ENCODE results near the gene WIPF3.
"Not testable (repeated sequence)": the region's sequence is repeated elsewhere in the genome, so short reads cannot be mapped to it uniquely, and the experiment has no call there.

WIPF3 gene

DNA sequence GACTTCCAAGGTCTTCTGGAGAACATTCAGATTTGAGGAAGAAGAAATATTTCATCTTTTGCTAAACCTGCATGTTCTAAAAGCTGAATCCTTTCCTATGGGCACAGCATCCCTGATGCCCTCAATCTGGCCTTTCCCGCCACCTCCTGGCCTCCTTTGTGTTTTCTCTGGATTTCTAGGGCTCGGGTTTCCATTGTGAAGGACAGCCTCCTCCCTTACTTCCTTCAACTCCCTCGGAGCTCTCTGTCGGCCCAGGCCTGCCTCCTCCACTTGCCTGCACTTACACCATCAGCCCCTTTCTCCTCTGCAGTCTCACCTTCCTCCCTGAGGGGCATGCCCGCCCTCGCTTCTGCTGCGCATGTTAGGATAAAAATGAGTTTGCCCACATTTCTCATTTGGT lies 75.4 kb downstream of the WIPF3 start:
- no peak for DNase-seq (ENCODE audit: low spot score)

DNA sequence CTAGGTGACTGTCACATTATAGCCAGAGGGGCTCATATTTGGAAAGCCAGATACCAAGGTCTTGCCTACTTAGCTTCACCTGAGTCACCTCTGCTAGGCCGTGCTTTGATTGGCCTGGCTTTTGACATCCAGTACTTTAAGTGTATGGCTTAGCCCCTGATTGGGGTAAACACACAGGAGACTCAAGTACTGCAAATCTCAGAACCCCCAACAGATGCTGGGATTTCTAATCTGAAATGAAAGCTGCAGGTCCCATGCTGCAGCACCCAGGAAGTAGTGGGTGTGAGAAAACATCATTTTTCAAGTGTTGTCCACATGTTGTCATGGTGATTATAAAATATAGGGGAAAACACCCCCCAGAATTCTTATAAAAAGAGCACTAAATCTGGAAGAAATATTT lies 76.2 kb downstream of the WIPF3 start:
- no peak for DNase-seq (ENCODE audit: low spot score)

DNA sequence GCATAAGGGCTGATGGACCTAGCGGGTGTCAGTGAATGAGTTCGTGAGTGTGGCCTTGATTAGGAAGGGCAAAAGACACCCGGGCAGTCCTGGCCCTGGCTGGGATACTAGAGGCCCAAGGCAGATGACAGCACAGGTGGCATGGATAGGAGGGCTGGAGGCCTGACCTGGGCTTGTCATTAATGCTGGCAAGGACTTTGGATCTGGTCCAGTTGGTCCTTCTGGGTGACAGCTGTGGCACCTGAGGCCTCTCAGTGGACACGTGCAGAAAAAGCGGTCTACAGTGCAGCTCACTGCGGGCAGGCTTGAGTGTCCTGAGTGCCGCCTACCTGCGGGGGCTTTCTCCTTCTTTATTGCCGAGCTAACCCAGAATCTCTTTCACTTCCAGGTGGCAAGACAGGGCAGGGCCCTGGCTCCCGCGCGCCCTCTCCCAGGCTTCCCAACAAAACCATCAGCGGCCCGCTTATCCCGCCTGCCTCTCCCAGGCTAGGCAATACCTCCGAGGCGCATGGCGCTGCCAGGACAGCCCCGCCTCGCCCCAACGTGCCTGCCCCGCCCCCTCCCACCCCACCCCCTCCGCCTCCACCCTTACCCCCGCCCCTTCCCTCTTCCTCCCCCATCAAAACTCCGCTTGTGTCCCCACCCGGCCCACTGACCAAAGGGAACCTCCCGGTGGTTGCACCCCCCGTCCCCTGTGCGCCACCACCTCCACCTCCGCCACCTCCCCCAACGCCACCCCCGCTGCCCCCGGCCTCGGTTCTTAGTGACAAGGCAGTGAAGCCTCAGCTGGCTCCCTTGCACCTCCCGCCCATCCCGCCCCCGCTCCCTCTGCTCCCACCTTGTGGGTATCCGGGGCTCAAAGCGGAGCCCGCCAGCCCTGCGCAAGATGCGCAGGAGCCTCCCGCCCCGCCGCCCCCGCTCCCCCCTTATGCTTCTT lies 77.4 kb downstream of the WIPF3 start:
- DNase-seq (ENCODE audit: low spot score): no peak

DNA sequence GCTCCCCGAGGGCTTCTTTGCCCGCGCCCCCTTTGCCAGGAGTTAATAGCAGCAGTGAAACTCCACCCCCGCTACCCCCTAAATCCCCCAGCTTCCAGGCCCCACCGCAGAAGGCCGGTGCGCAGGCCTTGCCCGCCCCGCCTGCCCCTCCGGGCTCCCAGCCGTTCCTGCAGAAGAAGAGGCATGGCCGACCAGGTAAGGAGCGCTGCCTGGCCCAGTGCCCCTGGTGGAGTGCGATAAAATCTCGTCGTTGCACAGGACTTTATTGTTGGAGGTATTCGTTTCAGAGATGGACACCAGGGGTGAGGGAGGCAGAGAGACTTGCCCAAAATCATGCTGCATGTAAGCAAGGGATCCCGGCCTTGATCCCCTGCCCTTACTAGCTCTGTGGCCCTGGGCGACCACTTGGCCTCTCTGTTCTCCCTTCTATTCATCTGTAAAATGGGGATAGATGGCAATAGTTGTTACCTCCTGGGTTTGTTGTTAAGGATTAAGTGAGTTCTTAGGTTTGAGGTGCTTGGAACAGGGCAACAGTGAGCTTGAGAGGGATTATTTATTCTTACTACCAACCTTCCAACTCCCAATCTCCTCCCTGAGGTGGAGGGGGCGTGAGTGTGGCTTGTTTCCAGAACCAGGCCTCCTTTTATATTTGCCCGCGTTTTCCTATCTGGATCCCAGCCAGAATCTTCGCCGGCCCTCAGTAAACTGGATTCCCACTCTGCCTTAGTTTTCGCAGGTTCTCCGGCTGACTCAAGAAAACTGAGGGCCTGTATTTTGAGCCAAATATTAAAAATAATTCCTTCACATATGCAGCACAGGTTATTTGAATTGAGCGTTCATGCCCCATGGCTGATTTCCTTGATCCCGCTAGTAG lies 78.3 kb downstream of the WIPF3 start:
- no peak for DNase-seq (ENCODE audit: low spot score)

DNA sequence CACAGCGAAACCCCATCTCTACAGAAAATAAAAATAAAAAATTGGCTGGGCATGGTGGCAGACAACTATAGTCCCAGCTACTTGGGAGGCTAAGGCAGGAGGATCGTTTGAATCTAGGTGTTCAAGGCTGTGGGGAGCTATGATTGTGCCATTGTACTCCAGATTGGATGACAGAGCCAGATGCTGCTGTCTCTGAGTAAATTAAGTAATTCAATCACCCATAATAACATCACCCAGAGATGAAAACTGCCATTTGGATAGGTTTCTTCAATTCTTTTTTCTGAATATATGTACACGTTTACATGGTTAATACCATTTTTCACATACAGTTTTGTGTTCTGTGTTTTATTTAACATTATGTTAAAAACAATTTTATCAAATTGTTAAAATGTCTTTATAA lies 79.3 kb downstream of the WIPF3 start:
- no peak for DNase-seq (ENCODE audit: low spot score)

DNA sequence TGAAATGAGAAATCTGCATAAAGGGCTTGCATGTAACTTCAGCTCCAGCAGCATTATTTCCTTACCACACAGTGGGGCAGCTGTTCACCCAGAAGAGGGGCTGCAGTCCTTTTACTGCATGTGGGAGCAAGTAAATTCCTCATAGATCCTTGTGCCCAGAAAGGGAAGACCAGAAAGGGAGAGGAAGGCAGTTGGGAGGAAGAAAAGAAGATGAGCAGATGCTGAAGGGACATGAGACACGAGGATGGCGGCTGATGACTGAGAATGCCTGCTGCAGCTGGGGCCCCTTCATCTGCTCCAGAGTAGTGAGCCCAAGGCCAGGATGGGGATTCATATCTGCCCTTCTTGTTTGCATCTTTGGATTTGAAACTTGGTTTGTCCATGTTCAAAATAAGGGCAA lies 80.5 kb downstream of the WIPF3 start:
- DNase-seq (ENCODE audit: low spot score): no peak

DNA sequence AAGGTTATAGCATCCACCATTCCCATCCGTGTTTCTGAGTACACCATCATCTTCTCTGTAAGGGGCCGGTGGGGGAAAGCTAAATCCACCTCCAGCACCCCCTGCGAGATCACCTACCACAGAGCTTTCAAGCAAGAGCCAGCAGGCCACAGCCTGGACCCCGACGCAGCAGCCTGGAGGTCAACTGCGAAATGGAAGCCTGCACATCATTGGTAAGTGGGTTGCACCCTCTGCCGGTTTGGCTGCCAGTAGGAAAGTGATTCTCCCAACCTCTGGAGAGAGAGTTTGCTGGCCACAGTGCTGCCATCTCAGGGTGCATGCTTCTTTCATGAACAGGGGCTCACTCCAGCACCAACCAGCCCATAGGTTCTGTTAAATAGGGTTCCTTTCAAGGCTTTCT lies 81.7 kb downstream of the WIPF3 start:
- DNase-seq (ENCODE audit: low spot score): no peak

DNA sequence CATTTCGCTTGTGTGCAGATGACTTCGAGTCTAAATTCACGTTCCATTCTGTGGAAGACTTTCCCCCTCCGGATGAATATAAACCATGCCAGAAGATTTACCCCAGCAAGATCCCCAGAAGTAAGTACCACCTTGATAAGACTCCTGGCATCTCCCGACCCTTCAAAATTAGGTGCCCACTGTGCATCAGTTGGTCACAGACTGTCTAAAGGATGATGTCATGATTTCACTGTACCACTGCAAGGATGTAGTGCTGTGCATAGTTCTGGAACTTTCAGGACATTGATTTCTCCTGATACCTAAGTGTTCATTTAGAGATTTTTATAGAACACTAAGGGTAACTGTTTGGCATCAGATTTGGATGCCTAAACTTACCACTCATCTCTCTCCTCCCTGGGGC lies 83.0 kb downstream of the WIPF3 start:
- no peak for DNase-seq (ENCODE audit: low spot score)

DNA sequence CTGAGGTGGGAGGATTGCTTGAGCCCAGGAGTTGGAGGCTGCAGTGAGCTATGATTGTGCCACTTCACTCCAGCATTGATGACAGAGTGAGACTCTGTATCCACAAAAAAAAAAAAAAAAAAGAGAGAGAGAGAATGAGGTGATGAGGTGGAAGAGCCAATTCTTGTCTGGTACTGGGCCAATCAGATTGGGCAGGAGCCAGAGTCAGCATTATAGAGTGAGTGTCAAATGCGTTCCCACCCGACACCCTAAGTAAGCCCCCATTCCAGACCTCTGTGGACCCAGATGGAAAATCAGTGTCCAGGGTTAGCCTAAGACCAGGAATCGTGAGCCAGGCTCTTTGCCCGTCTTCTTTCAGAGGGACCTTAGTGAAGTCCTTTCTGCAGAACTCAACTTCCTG lies 83.9 kb downstream of the WIPF3 start:
- no peak for DNase-seq (ENCODE audit: low spot score)

DNA sequence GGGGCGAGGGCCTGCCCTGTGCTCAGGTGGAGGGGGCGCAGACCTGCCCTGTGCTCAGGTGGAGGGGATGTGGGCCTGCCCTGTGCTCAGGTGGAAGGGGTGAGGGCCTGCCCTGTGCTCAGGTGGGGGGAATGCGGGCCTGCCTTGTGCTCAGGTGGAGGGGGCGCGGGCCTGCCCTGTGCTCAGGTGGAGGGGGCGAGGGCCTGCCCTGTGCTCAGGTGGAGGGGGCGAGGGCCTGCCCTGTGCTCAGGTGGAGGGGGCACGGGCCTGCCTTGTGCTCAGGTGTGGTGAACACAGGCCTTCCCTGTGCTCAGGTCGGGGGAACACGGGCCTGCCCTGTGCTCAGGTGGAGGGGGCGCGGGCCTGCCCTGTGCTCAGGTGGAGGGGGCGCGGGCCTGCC lies 84.5 kb downstream of the WIPF3 start:
- not testable (repeated sequence) for DNase-seq (ENCODE audit: low spot score)

DNA sequence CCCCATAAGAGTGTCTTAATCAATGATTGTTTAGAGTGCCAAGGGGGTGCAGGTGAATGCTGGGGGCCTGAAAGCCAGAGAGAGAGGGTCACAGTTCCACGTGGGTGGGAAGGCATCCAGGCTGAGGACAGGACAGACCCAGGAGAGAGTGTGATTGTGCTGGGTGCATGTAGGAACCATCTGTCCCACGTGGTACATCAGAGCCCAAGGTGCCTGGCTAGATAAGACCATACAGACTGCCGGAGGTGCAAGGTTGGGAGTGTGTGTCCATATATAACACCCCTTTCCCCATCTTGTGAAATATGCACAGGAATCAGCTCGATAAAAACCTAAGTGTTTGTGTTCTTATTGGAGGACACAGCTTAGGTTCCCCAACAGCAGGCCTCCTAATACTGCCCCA lies 85.5 kb downstream of the WIPF3 start:
- no peak for DNase-seq (ENCODE audit: low spot score)

DNA sequence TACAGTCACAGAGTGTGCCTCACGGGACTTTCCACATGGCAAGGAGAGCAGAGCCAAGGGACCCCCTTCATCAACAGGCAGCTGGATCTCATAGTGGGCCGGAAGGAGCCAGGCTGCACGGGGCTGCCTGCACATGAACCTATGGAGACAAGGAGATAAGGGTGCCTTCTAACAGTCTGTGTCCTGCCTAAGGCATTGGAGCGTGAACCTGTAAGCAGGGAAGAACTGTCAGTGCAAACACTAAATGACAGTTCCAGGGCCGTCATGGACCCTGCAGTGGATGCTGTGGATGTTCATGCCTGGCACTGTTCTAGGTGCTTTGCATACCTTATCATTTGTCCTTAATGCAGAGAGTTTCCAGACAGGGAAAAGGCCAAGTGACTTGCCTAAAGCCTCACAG lies 85.9 kb downstream of the WIPF3 start:
- DNase-seq (ENCODE audit: low spot score): no peak

DNA sequence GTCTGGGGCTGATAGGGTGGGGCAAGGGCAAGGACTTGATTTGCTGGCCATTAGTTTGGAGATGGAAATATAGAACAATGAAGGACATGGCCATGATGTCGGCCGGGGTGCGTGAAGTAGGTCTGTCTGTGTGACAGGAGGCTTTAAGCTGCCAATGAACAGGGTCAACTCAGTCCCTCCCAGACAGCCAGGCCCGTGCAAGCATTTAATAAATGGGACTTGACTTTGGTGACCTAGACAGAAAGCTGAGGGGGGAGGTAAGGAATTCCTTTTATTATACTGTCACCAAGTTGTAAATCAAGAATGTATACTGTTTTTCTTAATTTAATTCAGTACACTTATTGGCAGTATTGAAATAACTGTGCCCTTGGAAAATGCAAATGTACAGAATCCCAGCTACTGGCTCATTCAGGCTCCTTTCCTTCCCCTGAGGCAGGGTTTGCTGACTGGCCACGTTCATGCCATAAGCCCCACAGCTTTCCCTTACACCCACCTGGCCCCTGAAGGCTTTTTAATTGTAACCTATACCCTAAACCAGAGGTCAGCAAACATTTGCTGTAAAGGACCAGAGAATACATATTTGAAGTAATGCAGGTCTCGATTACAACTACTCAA lies 87.2 kb downstream of the WIPF3 start:
- DNase-seq (ENCODE audit: low spot score): no peak

DNA sequence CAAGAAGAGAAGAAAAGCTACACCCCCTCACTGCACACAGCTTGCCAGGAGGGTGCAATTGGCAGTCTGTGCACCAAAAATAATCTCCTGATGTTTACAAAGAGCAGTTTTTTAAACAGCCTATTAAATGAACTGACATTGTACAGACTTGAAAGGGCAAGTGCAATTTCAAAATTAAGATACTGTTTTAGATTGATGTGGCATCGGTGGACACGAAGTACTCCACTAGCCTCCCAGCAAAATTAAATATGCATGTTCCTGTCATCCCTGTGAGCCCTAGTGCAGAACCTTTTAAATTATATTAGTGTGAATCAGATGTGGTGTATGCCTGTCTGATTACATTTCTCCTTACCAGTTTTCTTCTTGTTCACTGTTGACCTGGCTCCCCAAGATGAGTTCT lies 87.9 kb downstream of the WIPF3 start:
- DNase-seq (ENCODE audit: low spot score): no peak

DNA sequence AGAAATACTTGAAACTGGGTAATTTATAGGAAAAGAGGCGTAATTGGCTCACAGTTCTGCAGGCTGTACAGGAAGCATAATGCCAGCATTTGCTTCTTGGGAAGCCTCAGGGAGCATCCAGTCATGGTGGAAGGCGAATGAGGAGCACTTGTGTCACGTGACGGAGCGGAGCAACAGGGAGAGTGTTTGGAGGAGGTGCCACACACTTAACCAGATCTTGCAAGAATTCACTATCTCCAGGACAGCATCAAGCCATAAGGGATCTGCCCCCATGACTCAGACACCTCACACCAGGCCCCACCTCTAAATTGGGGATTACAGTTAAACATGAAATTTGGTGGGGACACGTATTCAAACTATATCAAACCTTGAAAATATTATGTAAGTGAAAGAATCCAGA lies 89.3 kb downstream of the WIPF3 start:
- no peak for DNase-seq (ENCODE audit: low spot score)

DNA sequence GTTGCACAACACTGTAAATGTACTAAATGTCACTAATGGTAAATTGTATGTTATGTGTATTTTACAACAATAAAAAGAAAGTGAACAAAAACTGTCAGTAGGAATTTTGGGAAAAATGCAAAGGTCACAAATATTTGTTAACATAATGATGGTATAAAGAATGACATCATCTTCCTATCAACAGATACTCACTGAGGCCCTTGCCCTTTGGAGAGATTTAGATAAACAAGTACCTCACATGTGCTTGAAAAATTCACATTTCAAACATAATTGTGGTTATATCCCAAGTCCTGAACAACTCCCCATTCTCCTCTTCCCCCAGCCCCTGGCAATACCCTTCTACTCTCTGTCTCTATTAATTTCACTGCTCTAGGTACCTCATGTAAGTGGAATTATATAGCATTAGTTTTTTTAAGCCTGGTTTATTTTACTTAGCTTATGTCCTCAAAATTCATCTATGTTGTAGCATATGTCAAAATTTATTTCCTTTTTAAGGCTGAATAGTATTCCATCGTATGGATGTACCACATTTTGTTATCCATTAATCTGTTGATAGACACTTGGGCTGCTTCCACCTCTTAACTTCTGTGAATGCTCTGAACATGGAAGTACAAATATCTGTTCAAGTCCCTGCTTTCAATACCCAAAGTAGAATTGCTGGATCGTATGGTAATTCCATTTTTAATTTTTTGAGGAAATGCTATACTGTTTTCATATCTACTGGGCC lies 90.5 kb downstream of the WIPF3 start:
- no peak for DNase-seq (ENCODE audit: low spot score)

DNA sequence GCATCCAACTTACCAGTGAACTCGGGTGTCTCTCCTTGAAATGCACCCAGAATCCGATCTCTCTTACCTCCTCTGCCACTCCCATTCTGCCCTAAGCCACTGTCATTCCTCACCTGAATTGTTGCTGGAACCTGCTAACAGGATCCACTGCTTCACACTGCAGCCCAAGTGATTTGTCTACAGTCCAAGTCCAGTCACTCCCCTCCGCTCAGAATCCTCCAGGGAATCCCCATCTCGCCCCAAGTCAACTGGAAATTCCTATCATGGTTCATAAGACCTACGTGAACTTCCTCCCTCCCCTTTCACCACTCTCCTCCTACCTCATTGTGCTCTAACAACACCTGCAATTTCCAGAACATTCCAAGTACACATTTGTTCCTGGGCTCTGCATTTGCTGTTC lies 92.0 kb downstream of the WIPF3 start:
- DNase-seq (ENCODE audit: low spot score): no peak

DNA sequence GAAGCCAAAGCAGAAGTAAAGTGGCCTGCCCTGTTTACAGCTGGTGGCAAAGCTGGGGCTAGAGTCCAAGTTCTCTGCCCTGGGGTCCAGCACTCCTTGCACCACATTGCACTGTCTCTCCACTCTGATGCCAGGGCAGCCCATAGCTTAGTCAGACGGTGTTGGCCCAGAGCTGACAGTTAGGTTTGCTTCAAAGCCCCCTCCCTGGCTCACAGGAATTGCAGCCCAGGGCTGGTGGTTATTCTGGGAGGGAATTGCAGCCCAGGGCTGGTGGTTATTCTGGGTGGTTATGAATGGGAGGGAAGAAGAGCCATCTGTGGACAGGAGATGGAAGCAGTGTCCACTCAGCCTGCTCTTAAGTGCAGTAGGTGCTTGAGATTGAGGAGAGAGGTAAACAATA lies 94.4 kb downstream of the WIPF3 start:
- DNase-seq (ENCODE audit: low spot score): no peak

DNA sequence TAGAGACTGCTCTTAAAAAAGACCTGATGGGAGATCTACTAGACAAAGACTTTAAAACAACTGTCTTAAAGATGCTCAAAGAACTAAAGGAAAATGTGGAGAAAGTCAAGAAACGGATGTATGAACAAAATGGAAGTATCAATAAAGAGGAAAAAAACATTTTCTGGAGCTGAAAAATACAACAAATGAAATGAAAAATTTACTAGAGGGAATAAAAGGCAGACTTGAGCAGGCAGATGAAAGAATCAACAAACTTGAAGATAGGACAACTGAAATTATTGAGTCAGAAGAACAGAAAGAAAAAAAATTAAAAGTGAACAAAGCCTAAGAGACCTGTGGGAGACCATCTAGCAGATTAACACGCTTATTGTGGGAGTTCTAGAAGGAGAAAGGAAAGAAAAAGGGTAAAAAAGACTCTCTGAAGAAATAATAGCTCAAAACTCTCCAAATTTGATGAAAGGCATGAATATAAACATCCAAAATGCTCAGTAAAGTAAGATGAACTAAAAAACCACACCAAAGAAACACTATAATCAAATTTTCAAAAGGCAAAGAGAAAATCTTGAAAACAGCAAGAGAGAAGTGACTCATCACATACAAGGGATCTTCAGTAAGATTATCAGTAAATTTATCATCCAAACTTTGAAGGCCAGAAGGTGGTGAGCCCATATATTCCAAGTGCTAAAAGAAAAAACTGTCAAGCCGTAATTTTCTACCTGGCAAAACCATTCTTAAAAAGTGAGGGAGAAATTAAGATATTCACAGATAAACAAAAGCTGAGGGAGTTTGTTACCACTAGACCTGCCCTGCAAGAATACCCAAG lies 100.1 kb downstream of the WIPF3 start:
- no peak for DNase-seq (ENCODE audit: low spot score)

DNA sequence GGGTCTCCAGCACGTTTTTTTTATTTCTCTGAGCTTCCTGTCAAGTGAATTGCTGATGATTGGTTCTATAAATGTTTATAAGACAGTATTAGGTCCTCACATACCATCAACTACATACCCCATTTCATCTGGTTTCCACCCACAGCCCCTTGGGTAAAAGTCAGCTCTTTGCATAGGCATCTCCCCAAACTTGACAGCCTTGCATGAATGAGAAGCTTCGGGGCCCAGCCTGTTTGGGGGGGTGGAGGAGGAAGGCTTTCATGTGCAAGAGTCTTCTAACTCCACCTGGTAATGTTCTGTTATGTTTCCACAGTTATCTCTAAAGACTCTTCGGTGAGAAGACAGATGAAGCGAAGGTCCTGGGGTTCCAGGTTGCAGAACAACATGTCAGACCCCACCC lies 107.9 kb downstream of the WIPF3 start:
- DNase-seq (ENCODE audit: low spot score): no peak
